Choroid plexus epithelial cell (primary cell): ENCODE measurements around the gene MGAT5B.

Experiments
- DNase-seq: peaks from one replicate; pipeline ENCODE4 v3.0.0-alpha.2; 2010; ENCODE audit warnings: low read depth
- H3K4me3 ChIP-seq: 2 replicates; pipeline ENCODE4 v1.5.1; 2011; ENCODE audit warnings: low read depth, mild to moderate bottlenecking, control low read depth, low read length, moderate library complexity
- CTCF ChIP-seq: conservative IDR thresholded peaks from 2 replicates; pipeline ENCODE4 v1.5.1; 2011; ENCODE audit warnings: low read depth, mild to moderate bottlenecking, control low read depth, inconsistent platforms, low read length, moderate library complexity

Gene MGAT5B

GRCh38 chr17:76958974-76959373, 90.8 kb downstream of the MGAT5B start:
- no peak overlapping the region for H3K4me3 ChIP-seq
- no peak for TF ChIP-seq CTCF
- DNase-seq = no peak

- H3K4me3 ChIP-seq = no peak overlapping the region
- TF ChIP-seq CTCF = no peak
- DNase-seq = no peak
Measured at GRCh38 chr17:76961869-76962268, 93.7 kb downstream of the MGAT5B start.

- no peak for DNase-seq
- no peak for TF ChIP-seq CTCF
- no peak overlapping the region for H3K4me3 ChIP-seq
Measured at GRCh38 chr17:76962858-76963257, 94.7 kb downstream of the MGAT5B start.

- DNase-seq = no peak
- no peak for TF ChIP-seq CTCF
- no peak overlapping the region for H3K4me3 ChIP-seq
Measured at GRCh38 chr17:76966016-76966415, 97.8 kb downstream of the MGAT5B start.

GRCh38 chr17:76966486-76967181, 98.4 kb downstream of the MGAT5B start:
- H3K4me3 ChIP-seq = no peak overlapping the region
- TF ChIP-seq CTCF = no peak
- DNase-seq = no peak

- TF ChIP-seq CTCF = no peak
- no peak overlapping the region for H3K4me3 ChIP-seq
- no peak for DNase-seq
Measured at GRCh38 chr17:76967762-76968161, 99.6 kb downstream of the MGAT5B start.
